ENCODE measurements around the gene TAF4.

DNA sequence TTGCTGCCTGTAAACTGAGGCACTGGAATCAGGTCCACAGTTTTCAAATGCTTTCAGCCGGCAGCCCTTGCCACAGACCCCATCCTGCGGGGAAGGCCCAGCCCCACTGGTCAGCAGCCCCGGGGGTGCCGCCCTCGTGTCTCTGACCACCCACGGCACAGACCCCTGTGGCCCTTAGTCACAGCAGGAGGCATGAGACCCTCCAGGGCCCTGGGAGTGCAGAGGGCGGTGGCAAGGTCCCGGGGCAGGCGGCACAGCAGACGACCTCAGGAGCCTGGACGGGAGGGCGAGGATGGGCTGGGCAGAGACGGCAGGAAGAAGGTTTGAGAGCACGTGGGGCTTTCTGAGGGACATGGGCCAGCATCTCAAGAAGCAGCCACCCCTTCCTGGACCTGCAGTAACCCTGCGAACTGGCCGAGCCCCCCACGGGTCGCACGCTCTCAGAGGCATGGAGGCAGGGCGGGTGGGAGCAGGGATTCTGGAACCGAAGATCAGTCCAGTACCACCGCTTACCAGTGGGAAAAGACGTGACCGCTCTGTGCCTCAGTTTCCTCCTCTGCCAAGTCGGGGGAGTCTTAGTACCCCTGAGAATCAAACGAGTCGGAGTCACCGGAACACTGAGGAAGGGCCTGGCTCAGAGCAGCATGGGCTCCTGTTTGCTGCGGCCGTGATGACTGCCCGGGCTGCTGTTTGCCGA, 140.7 kb downstream of the TAF4 start:
- TF ChIP-seq CTCF (IDR thresholded peaks at IDR 0.05) (no peak), POLR2A (IDR thresholded peaks at IDR 0.05) (no peak), POLR2AphosphoS5 (IDR thresholded peaks at IDR 0.05) (no peak)
